ENCODE data around the gene KRT2.
"Not testable (repeated sequence)": the region's sequence is repeated elsewhere in the genome, so short reads cannot be mapped to it uniquely, and the experiment has no call there.

Gene KRT2

DNA sequence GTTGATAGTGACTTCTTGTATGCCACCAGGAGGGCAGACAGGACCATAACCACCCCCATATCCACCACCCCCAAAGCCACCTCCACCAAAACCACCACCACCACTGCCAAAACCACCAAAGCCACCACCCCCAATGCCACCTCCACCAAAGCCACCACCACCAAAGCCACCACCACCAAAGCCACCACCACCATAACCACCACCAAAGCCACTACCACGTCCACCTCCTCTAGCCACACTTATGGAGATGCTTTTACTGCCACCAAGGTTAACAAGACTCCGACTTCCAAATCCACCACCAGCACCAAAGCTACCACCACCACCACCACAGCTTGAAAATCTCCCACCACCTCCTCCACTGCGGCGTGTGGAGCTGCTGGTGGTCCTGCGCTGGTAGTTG is 27.9 kb upstream of the KRT2 start:
- H3K9ac ChIP-seq (ENCODE audit: low read depth, low read length) = no peak overlapping the region
- H3K36me3 ChIP-seq (ENCODE audit: insufficient read depth, low read length) = no peaks in the 10 kb centered on the region
- H3K9me3 ChIP-seq (ENCODE audit: control insufficient read depth, insufficient read depth, low read length) = no peaks in the 10 kb centered on the region

DNA sequence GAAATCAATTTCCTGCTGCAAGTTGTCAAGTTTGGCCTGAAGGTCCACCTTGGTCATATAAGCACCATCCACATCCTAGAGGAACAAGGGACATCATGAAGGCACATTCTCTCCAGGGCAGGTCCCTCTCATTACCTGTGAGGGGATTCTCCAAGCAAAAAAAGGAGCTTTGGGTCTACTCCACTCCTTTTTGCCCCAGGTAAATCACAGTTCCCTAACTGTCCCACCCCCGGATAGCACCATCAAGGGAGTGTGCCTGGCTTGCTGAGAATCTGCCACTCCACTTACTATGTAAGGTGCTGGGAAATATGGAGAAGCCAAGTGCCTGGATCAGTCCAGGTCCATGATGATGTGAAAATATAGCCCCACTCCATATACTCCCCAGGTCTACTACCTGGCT is 25.7 kb upstream of the KRT2 start:
- H3K9me3 ChIP-seq (ENCODE audit: control insufficient read depth, insufficient read depth, low read length) = no peaks in the 10 kb centered on the region
- no peak overlapping the region for H3K9ac ChIP-seq (ENCODE audit: low read depth, low read length)
- no peaks in the 10 kb centered on the region for H3K36me3 ChIP-seq (ENCODE audit: insufficient read depth, low read length)
- H3K4me1 ChIP-seq (ENCODE audit: insufficient read depth, low read length) = no peaks in the 10 kb centered on the region

More for the DNA sequence above, 27.9 kb upstream of the KRT2 start:
- no peaks in the 10 kb centered on the region for H3K4me1 ChIP-seq (ENCODE audit: insufficient read depth, low read length)

DNA sequence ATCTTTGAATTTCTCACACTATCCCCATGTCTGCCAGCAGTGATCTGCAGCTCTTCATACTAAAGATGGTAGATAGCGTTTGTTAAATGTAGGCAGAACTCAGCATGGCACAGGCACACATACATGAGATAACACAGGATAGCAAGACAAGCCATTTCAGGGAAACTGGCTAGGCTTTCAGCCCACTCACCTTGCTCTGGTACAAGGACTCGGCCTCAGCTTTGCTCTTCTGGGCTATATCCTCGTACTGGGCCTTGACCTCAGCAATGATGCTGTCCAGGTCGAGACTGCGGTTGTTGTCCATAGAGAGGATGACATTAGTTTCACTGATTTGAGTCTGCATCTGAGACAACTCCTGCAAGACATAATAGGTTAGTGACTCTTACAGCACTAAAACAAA is 25.1 kb upstream of the KRT2 start:
- H3K9ac ChIP-seq (ENCODE audit: low read depth, low read length) = no peak overlapping the region
- H3K36me3 ChIP-seq (ENCODE audit: insufficient read depth, low read length) = no peaks in the 10 kb centered on the region
- H3K9me3 ChIP-seq (ENCODE audit: control insufficient read depth, insufficient read depth, low read length) = no peaks in the 10 kb centered on the region
- no peaks in the 10 kb centered on the region for H3K4me1 ChIP-seq (ENCODE audit: insufficient read depth, low read length)

- H3K36me3 ChIP-seq (ENCODE audit: insufficient read depth, low read length) = no peaks in the 10 kb centered on the region
- no peaks in the 10 kb centered on the region for H3K9me3 ChIP-seq (ENCODE audit: control insufficient read depth, insufficient read depth, low read length)
- no peaks in the 10 kb centered on the region for H3K4me1 ChIP-seq (ENCODE audit: insufficient read depth, low read length)
- H3K9ac ChIP-seq (ENCODE audit: low read depth, low read length) = no peak overlapping the region
These were observed 24.2 kb upstream of the KRT2 start for GRCh38 chr12:52676163-52676562.

- H3K9ac ChIP-seq (ENCODE audit: low read depth, low read length) = no peak overlapping the region
- H3K4me1 ChIP-seq (ENCODE audit: insufficient read depth, low read length) = no peaks in the 10 kb centered on the region
- no peaks in the 10 kb centered on the region for H3K36me3 ChIP-seq (ENCODE audit: insufficient read depth, low read length)
- H3K9me3 ChIP-seq (ENCODE audit: control insufficient read depth, insufficient read depth, low read length) = no peaks in the 10 kb centered on the region
These were observed 23.3 kb upstream of the KRT2 start for GRCh38 chr12:52675301-52675701.

DNA sequence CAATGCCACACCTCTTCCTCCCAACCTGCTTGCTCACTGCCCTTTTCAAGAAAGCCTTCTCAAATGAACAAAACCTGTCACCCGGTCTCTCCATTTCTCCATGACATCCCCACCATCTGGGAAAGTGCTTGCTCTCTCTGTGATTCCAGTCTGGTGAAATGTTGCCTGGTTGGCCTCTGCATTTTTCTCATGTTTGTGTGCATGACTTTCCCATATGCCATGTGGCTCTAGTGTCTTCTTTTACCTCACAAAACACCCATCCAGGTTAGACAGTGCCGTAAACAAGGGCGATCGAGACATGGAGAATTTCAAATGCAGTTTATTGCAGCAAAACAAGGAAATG is 22.4 kb upstream of the KRT2 start:
- Histone ChIP-seq H3K9me3 (ENCODE audit: control insufficient read depth, insufficient read depth, low read length) (no peaks in the 10 kb centered on the region), H3K9ac (ENCODE audit: low read depth, low read length) (no peak overlapping the region), H3K4me1 (ENCODE audit: insufficient read depth, low read length) (no peaks in the 10 kb centered on the region), H3K36me3 (ENCODE audit: insufficient read depth, low read length) (no peaks in the 10 kb centered on the region)

- Histone ChIP-seq H3K4me1 (ENCODE audit: insufficient read depth, low read length) (no peaks in the 10 kb centered on the region), H3K36me3 (ENCODE audit: insufficient read depth, low read length) (no peaks in the 10 kb centered on the region)
These were observed 21.9 kb upstream of the KRT2 start for GRCh38 chr12:52673713-52674432.

GRCh38 chr12:52673217-52673616 is 21.2 kb upstream of the KRT2 start:
- H3K36me3 ChIP-seq (ENCODE audit: insufficient read depth, low read length) = no peaks in the 10 kb centered on the region
- H3K9me3 ChIP-seq (ENCODE audit: control insufficient read depth, insufficient read depth, low read length) = no peaks in the 10 kb centered on the region
- H3K4me1 ChIP-seq (ENCODE audit: insufficient read depth, low read length) = no peaks in the 10 kb centered on the region
- H3K9ac ChIP-seq (ENCODE audit: low read depth, low read length) = no peak overlapping the region

More at GRCh38 chr12:52673713-52674432, 21.9 kb upstream of the KRT2 start:
- Histone ChIP-seq H3K9me3 (ENCODE audit: control insufficient read depth, insufficient read depth, low read length) (no peaks in the 10 kb centered on the region), H3K9ac (ENCODE audit: low read depth, low read length) (no peak overlapping the region)

GRCh38 chr12:52672321-52672933 is 20.4 kb upstream of the KRT2 start:
- H3K36me3 ChIP-seq (ENCODE audit: insufficient read depth, low read length) = no peaks in the 10 kb centered on the region
- H3K9me3 ChIP-seq (ENCODE audit: control insufficient read depth, insufficient read depth, low read length) = no peaks in the 10 kb centered on the region
- no peaks in the 10 kb centered on the region for H3K4me1 ChIP-seq (ENCODE audit: insufficient read depth, low read length)
- no peak overlapping the region for H3K9ac ChIP-seq (ENCODE audit: low read depth, low read length)

DNA sequence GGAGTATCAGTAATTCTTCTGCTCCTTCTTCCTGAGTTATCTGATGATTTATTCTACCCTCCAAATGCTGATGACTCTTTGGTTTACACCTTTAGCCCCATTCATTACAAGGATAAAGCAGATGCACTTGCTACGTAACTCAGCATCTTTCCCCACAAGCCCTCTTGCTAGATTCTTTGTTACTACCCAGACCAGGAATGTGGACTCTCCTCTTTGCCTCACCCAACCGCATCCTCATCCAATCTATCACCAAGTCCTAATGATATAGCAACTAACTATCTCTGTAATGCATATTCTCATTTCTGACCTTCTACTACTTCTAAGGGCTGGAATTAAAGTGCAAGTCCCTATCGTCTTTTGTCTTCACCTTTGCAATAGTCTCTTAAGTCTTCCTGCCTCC is 18.9 kb upstream of the KRT2 start:
- H3K36me3 ChIP-seq (ENCODE audit: insufficient read depth, low read length) = no peaks in the 10 kb centered on the region
- H3K9ac ChIP-seq (ENCODE audit: low read depth, low read length) = no peak overlapping the region
- H3K4me1 ChIP-seq (ENCODE audit: insufficient read depth, low read length) = no peaks in the 10 kb centered on the region
- no peaks in the 10 kb centered on the region for H3K9me3 ChIP-seq (ENCODE audit: control insufficient read depth, insufficient read depth, low read length)

- Histone ChIP-seq H3K9me3 (ENCODE audit: control insufficient read depth, insufficient read depth, low read length) (no peaks in the 10 kb centered on the region), H3K9ac (ENCODE audit: low read depth, low read length) (no peak overlapping the region), H3K36me3 (ENCODE audit: insufficient read depth, low read length) (no peaks in the 10 kb centered on the region), H3K4me1 (ENCODE audit: insufficient read depth, low read length) (no peaks in the 10 kb centered on the region)
These were observed 18.5 kb upstream of the KRT2 start for GRCh38 chr12:52670506-52670905.

GRCh38 chr12:52669941-52670340 is 17.9 kb upstream of the KRT2 start:
- H3K9me3 ChIP-seq (ENCODE audit: control insufficient read depth, insufficient read depth, low read length); H3K36me3 ChIP-seq (ENCODE audit: insufficient read depth, low read length); H3K4me1 ChIP-seq (ENCODE audit: insufficient read depth, low read length); H3K9ac ChIP-seq (ENCODE audit: low read depth, low read length): not testable (repeated sequence)

GRCh38 chr12:52669426-52669825 is 17.4 kb upstream of the KRT2 start:
- H3K4me1 ChIP-seq (ENCODE audit: insufficient read depth, low read length) = no peaks in the 10 kb centered on the region
- no peaks in the 10 kb centered on the region for H3K9me3 ChIP-seq (ENCODE audit: control insufficient read depth, insufficient read depth, low read length)
- no peaks in the 10 kb centered on the region for H3K36me3 ChIP-seq (ENCODE audit: insufficient read depth, low read length)
- no peak overlapping the region for H3K9ac ChIP-seq (ENCODE audit: low read depth, low read length)

- Histone ChIP-seq H3K9me3 (ENCODE audit: control insufficient read depth, insufficient read depth, low read length) (no peaks in the 10 kb centered on the region), H3K4me1 (ENCODE audit: insufficient read depth, low read length) (no peaks in the 10 kb centered on the region), H3K9ac (ENCODE audit: low read depth, low read length) (no peak overlapping the region), H3K36me3 (ENCODE audit: insufficient read depth, low read length) (no peaks in the 10 kb centered on the region)
These were observed 15.9 kb upstream of the KRT2 start for GRCh38 chr12:52667931-52668330.

GRCh38 chr12:52667509-52667908 is 15.5 kb upstream of the KRT2 start:
- Histone ChIP-seq H3K9me3 (ENCODE audit: control insufficient read depth, insufficient read depth, low read length) (no peaks in the 10 kb centered on the region), H3K4me1 (ENCODE audit: insufficient read depth, low read length) (no peaks in the 10 kb centered on the region), H3K36me3 (ENCODE audit: insufficient read depth, low read length) (no peaks in the 10 kb centered on the region), H3K9ac (ENCODE audit: low read depth, low read length) (no peak overlapping the region)
